ENCODE measurements around the gene C3orf52. TPM values are rescaled to one million over a fixed set of nuclear protein-coding genes. Genes with fewer than 3 reads are reported as not detected.
A peak's percentile ranks its signal among the peaks of the same experiment; 100 is the strongest.

C3orf52 gene, protein sequence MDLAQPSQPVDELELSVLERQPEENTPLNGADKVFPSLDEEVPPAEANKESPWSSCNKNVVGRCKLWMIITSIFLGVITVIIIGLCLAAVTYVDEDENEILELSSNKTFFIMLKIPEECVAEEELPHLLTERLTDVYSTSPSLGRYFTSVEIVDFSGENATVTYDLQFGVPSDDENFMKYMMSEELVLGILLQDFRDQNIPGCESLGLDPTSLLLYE
- 52.9 TPM in 2 replicates for total RNA-seq (2013; cell fraction: nucleolus; rRNA removed)
- total RNA-seq (2014; rRNA removed) = 0.45 and 0.71 TPM in 2 replicates
- 0.54 and 0.55 TPM in 2 replicates for total RNA-seq (2014; rRNA removed; fragmentation: Illumina TruSeq; extraction: Trizol)
- total RNA-seq (2021) = 0.15 and 0.19 TPM in 2 replicates
- polyA plus RNA-seq (2011; ENCODE audit: low read depth) = 2.1 TPM
- polyA plus RNA-seq (2011; rRNA removed) = 1.9 and 2.3 TPM in 2 replicates
- polyA plus RNA-seq (2011; cell fraction: cytosol; rRNA removed) = 0.80 and 1.2 TPM in 2 replicates
- 2.3 and 4.2 TPM in 2 replicates for polyA plus RNA-seq (2011; cell fraction: nucleus; rRNA removed)
- polyA plus RNA-seq (2012) = 2.4 and 4.8 TPM in 2 replicates
- 0.21 and 0.29 TPM in 2 replicates for polyA plus RNA-seq (2014; fragmentation: Illumina TruSeq; extraction: Trizol)
- 1 to 10 TPM in 1 of 2 experiments, under 1 TPM in 1; 0.93 to 1.1 TPM for polyA plus RNA-seq (2014; fragmentation: Nextera tagmentation; extraction: Ambion mirVana)
- polyA plus RNA-seq (2014; rRNA removed) = 0.24 and 0.53 TPM in 2 replicates
- 1 to 10 TPM; 1.8 TPM for polyA plus RNA-seq (2016; fragmentation: Nextera tagmentation; extraction: Ambion mirVana)
- polyA minus RNA-seq (2011; rRNA and poly(A)+ RNA removed) = 4.0 and 7.6 TPM in 2 replicates
- 0.67 and 0.94 TPM in 2 replicates for polyA minus RNA-seq (2011; cell fraction: cytosol; rRNA and poly(A)+ RNA removed)
- polyA minus RNA-seq (2011; cell fraction: nucleus; rRNA and poly(A)+ RNA removed) = 9.3 and 9.6 TPM in 2 replicates
- percentile 65 among the genes with signal in this experiment for Bru-seq, nascent RNA
- BruChase-seq, experiment 1, labeled RNA remaining after a 6-hour chase = percentile 47 among the genes with signal in this experiment
- BruChase-seq, experiment 2, labeled RNA remaining after a 2-hour chase = percentile 50 among the genes with signal in this experiment
- long read RNA-seq, experiment 1 = 0 reads
- long read RNA-seq, experiment 2, transcript C3orf52-201 (6 exons, 2,277 nt) = major isoform, 33 of 49 reads
- long read RNA-seq, experiment 2, partial matches to known transcripts = 1 of 49 reads
- long read RNA-seq, experiment 2, other reads (novel, unspliced or antisense) = 15 of 49 reads

DNA sequence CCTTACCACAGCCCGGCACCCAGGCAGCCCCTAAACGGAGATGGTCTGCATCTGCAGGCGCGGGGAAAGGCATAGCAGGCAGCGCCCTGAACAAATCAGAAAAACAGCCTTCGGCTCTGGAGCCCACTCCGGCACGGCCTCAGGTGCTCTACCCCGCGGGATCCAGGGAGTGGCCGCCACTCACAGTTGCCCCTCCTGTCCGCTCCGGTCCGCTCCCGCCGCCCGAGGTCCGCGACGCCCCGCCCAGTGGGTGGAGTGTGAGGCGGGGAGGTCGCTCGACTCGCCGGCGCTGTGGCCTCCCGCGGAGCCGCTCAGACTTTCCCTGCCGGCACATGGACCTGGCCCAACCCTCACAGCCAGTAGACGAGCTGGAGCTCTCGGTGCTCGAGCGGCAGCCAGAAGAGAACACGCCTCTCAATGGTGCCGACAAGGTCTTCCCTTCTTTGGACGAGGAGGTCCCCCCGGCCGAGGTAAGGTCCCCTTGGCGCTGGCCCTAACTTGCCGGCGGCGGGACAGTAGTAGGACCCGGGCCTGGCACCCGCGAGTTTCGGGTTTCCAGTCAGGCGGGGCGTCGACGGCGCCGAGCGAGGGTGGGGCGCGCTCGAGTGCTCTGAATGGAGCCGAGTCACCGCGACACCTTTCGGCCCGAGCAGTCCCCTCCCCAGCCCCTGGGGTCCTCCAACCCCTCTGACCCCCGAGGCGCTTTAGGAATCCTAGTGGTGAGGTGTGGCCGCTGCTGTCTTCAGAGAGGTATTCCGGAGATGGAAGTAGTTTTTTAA is at the start of gene C3orf52:
C3orf52 (plus strand) TSS at position 314 of the 779 bp plus-strand sequence; CDS start at position 333, 19 bp downstream.
- H3K36me3 ChIP-seq (ENCODE audit: control insufficient read depth in 2 of 2, insufficient read depth in 2 of 2, low read length in 1 of 2) = no peaks in the 10 kb centered on the region
- RAD21 ChIA-PET (ENCODE audit: unreplicated experiment) = no interaction called here
- 4% methylated on average over 67 of the region's 67 CpGs for WGBS (ENCODE audit: insufficient coverage, insufficient replicate concordance, low lambda C conversion rate, missing lambda C conversion rate)
- H3K4me1 ChIP-seq (ENCODE audit: control insufficient read depth, insufficient read depth, low read length) = peaks cover 4% of the 10 kb centered on the region
- peaks cover 7 to 13% of the 10 kb centered on the region in 2 experiments for H3K27me3 ChIP-seq (replicated peaks in 1 of 2; ENCODE audit: control insufficient read depth in 2 of 2, insufficient read depth in 2 of 2, low read length in 1 of 2)
- ATAC-seq (peak; percentile 93), DNase-seq (ENCODE audit: low read depth, low spot score) (no peak), FAIRE-seq (no peak)
- POLR2A ChIA-PET = no interaction called here
- H3K4me2 ChIP-seq (ENCODE audit: control insufficient read depth, insufficient read depth) = peak within 1 kb of the TSS; percentile 100
- no peaks in the 10 kb centered on the region for H4K20me1 ChIP-seq (ENCODE audit: control insufficient read depth, insufficient read depth)
- H3K9me3 ChIP-seq (replicated peaks; ENCODE audit: control insufficient read depth, insufficient read depth, low read length) = no peaks in the 10 kb centered on the region
- H3K79me2 ChIP-seq (ENCODE audit: control insufficient read depth, insufficient read depth, low read length) = no peaks in the 10 kb centered on the region
- H3K4me3 ChIP-seq = peak within 1 kb of the TSS; percentile 76
- H3K9ac ChIP-seq (ENCODE audit: control insufficient read depth, insufficient read depth, low read length) = peak within 1 kb of the TSS; percentile 35; the same call in 1 of the 2 replicates
- no peak within 1 kb of the TSS for H3K27ac ChIP-seq (ENCODE audit: control insufficient read depth, insufficient read depth)
- SMC1A ChIA-PET (ENCODE audit: uncharacterized antibody, unreplicated experiment) = no interaction called here
- no TSS peak for BruUV-seq (replicated peaks)
- in situ Hi-C loops (cut with MboI) (no loop called here), intact Hi-C loops (cut with micrococcal nuclease; ENCODE audit: unreplicated experiment) (no loop called here)
- CTCF ChIA-PET = no interaction called here
- peak within 1 kb of the TSS; percentile 78 for H2AFZ ChIP-seq (ENCODE audit: control insufficient read depth, low read depth, low read length)
- TF ChIP-seq GATAD2B (conservative IDR thresholded peaks at IDR 0.05; ENCODE audit: low read depth) (0 out of 2 replicates have a peak, but pooled peaks have one; percentile 28), ZZZ3 (IDR thresholded peaks at IDR 0.05; ENCODE audit: control insufficient read depth, insufficient read length, low read depth) (no peak), HDGF (IDR thresholded peaks at IDR 0.05) (peak; percentile 38; the same call in 1 of the 2 replicates), SIN3A (IDR thresholded peaks at IDR 0.05; ENCODE audit: low read depth, low read length) (peak; percentile 42; the same call in 1 of the 2 replicates), KDM1A (IDR thresholded peaks at IDR 0.05; ENCODE audit: borderline replicate concordance) (no peak), CHD2 (IDR thresholded peaks at IDR 0.05; ENCODE audit: borderline replicate concordance, low read depth, low read length) (0 out of 2 replicates have a peak, but pooled peaks have one; percentile 25), IKZF1 (conservative IDR thresholded peaks at IDR 0.05) (peak; percentile 45; the same call in 1 of the 2 replicates), RB1 (IDR thresholded peaks at IDR 0.05; ENCODE audit: borderline replicate concordance) (0 out of 2 replicates have a peak, but pooled peaks have one; percentile 41), FOXK2 (IDR thresholded peaks at IDR 0.05) (no peak), CHD4 (IDR thresholded peaks at IDR 0.05) (no peak)
- TF ChIP-seq, protein P1, sequence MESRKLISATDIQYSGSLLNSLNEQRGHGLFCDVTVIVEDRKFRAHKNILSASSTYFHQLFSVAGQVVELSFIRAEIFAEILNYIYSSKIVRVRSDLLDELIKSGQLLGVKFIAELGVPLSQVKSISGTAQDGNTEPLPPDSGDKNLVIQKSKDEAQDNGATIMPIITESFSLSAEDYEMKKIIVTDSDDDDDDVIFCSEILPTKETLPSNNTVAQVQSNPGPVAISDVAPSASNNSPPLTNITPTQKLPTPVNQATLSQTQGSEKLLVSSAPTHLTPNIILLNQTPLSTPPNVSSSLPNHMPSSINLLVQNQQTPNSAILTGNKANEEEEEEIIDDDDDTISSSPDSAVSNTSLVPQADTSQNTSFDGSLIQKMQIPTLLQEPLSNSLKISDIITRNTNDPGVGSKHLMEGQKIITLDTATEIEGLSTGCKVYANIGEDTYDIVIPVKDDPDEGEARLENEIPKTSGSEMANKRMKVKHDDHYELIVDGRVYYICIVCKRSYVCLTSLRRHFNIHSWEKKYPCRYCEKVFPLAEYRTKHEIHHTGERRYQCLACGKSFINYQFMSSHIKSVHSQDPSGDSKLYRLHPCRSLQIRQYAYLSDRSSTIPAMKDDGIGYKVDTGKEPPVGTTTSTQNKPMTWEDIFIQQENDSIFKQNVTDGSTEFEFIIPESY (IDR thresholded peaks at IDR 0.05) = no peak
- TF ChIP-seq, protein P2, sequence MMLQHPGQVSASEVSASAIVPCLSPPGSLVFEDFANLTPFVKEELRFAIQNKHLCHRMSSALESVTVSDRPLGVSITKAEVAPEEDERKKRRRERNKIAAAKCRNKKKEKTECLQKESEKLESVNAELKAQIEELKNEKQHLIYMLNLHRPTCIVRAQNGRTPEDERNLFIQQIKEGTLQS (IDR thresholded peaks at IDR 0.05; ENCODE audit: borderline replicate concordance, extremely low read depth, low read depth, low read length) = no peak
- TF ChIP-seq, protein P3, sequence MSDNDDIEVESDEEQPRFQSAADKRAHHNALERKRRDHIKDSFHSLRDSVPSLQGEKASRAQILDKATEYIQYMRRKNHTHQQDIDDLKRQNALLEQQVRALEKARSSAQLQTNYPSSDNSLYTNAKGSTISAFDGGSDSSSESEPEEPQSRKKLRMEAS (IDR thresholded peaks at IDR 0.05; ENCODE audit: low read depth, low read length) = 0 out of 2 replicates have a peak, but pooled peaks have one; percentile 33
- TF ChIP-seq, protein P4, sequence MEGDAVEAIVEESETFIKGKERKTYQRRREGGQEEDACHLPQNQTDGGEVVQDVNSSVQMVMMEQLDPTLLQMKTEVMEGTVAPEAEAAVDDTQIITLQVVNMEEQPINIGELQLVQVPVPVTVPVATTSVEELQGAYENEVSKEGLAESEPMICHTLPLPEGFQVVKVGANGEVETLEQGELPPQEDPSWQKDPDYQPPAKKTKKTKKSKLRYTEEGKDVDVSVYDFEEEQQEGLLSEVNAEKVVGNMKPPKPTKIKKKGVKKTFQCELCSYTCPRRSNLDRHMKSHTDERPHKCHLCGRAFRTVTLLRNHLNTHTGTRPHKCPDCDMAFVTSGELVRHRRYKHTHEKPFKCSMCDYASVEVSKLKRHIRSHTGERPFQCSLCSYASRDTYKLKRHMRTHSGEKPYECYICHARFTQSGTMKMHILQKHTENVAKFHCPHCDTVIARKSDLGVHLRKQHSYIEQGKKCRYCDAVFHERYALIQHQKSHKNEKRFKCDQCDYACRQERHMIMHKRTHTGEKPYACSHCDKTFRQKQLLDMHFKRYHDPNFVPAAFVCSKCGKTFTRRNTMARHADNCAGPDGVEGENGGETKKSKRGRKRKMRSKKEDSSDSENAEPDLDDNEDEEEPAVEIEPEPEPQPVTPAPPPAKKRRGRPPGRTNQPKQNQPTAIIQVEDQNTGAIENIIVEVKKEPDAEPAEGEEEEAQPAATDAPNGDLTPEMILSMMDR (IDR thresholded peaks at IDR 0.05 in 2 of 3, conservative IDR thresholded peaks at IDR 0.05 in 1 of 3; ENCODE audit: control insufficient read depth in 2 of 3, extremely low read depth in 1 of 3, insufficient read depth in 1 of 3, low read depth in 3 of 3, low read length in 3 of 3) = 0 out of 6 replicates have a peak, but pooled peaks of 1 of the 3 experiments have one; percentile 22
